ENCODE results near the gene CD247. TPM values are rescaled to one million over a fixed set of nuclear protein-coding genes. Genes with fewer than 3 reads are reported as not detected.

CD247 gene
- total RNA-seq, 1 donor = not detected

GRCh38 chr1:167412920-167413319, 105.4 kb downstream of the CD247 start:
- TF ChIP-seq CTCF (IDR thresholded peaks at IDR 0.05; ENCODE audit: insufficient read depth, low read depth, low read length) = no peak
- no peak for DNase-seq (ENCODE audit: low read depth)
- H3K4me3 ChIP-seq (ENCODE audit: low read depth, low read length) = no peak overlapping the region

GRCh38 chr1:167412072-167412471, 106.3 kb downstream of the CD247 start:
- H3K4me3 ChIP-seq (ENCODE audit: low read depth, low read length) = no peak overlapping the region
- no peak for TF ChIP-seq CTCF (IDR thresholded peaks at IDR 0.05; ENCODE audit: insufficient read depth, low read depth, low read length)
- no peak for DNase-seq (ENCODE audit: low read depth)

- H3K4me3 ChIP-seq (ENCODE audit: low read depth, low read length) = no peak overlapping the region
- DNase-seq (ENCODE audit: low read depth) = no peak
- TF ChIP-seq CTCF (IDR thresholded peaks at IDR 0.05; ENCODE audit: insufficient read depth, low read depth, low read length) = no peak
Measured at GRCh38 chr1:167409183-167409582, 109.1 kb downstream of the CD247 start.

- DNase-seq (ENCODE audit: low read depth) = peak; percentile 55
- H3K4me3 ChIP-seq (ENCODE audit: low read depth, low read length) = no peak overlapping the region
- no peak for TF ChIP-seq CTCF (IDR thresholded peaks at IDR 0.05; ENCODE audit: insufficient read depth, low read depth, low read length)
Measured at GRCh38 chr1:167408355-167408754, 110.0 kb downstream of the CD247 start.

- no peak for DNase-seq (ENCODE audit: low read depth)
Measured at GRCh38 chr1:167404908-167405307, 113.4 kb downstream of the CD247 start.

GRCh38 chr1:167404161-167404888, 114.0 kb downstream of the CD247 start:
- no peak overlapping the region for H3K4me3 ChIP-seq (ENCODE audit: low read depth, low read length)
- DNase-seq (ENCODE audit: low read depth) = no peak
- no peak for TF ChIP-seq CTCF (IDR thresholded peaks at IDR 0.05; ENCODE audit: insufficient read depth, low read depth, low read length)

More at GRCh38 chr1:167404908-167405307, 113.4 kb downstream of the CD247 start:
- H3K4me3 ChIP-seq (ENCODE audit: low read depth, low read length) = no peak overlapping the region
- TF ChIP-seq CTCF (IDR thresholded peaks at IDR 0.05; ENCODE audit: insufficient read depth, low read depth, low read length) = no peak

All from fibroblast of villous mesenchyme (primary cell).